NCI-H146 treated with DMSO at 0.1 percent for 48 hours (cell line): Measurements from ENCODE around the gene SFMBT2.

Experiments
- DNase-seq: peaks from one replicate; lab custom pipeline; 2025; ENCODE audit not compliant: unreplicated experiment; lab: John Stamatoyannopoulos, UW

Gene SFMBT2

GRCh38 chr10:7274293-7274692 is 136.5 kb downstream of the SFMBT2 start:
- no peak for DNase-seq

- DNase-seq: no peak
Measured at GRCh38 chr10:7272008-7272407, 138.8 kb downstream of the SFMBT2 start.

- no peak for DNase-seq
Measured at GRCh38 chr10:7269988-7270387, 140.8 kb downstream of the SFMBT2 start.

- DNase-seq: no peak
Measured at GRCh38 chr10:7267142-7267541, 143.7 kb downstream of the SFMBT2 start.

- DNase-seq: no peak
Measured at GRCh38 chr10:7265396-7266123, 145.3 kb downstream of the SFMBT2 start.

- DNase-seq: no peak
Measured at GRCh38 chr10:7264313-7264756, 146.5 kb downstream of the SFMBT2 start.

- no peak for DNase-seq
Measured at GRCh38 chr10:7263616-7264015, 147.2 kb downstream of the SFMBT2 start.

- no peak for DNase-seq
Measured at GRCh38 chr10:7261351-7261750, 149.5 kb downstream of the SFMBT2 start.

GRCh38 chr10:7260912-7261311 is 149.9 kb downstream of the SFMBT2 start:
- no peak for DNase-seq

- DNase-seq: no peak
Measured at GRCh38 chr10:7260412-7260900, 150.4 kb downstream of the SFMBT2 start.

- no peak for DNase-seq
Measured at GRCh38 chr10:7258948-7259523, 151.8 kb downstream of the SFMBT2 start.

- DNase-seq: no peak
Measured at GRCh38 chr10:7255517-7255916, 155.3 kb downstream of the SFMBT2 start.

GRCh38 chr10:7251696-7252465 is 159.0 kb downstream of the SFMBT2 start:
- no peak for DNase-seq

- no peak for DNase-seq
Measured at GRCh38 chr10:7250236-7250635, 160.6 kb downstream of the SFMBT2 start.

GRCh38 chr10:7248585-7249164 is 162.2 kb downstream of the SFMBT2 start:
- no peak for DNase-seq

- DNase-seq: no peak
Measured at GRCh38 chr10:7248148-7248547, 162.7 kb downstream of the SFMBT2 start.

- DNase-seq: no peak
Measured at GRCh38 chr10:7245505-7245904, 165.3 kb downstream of the SFMBT2 start.

GRCh38 chr10:7243873-7244272 is 167.0 kb downstream of the SFMBT2 start:
- DNase-seq: no peak

GRCh38 chr10:7243139-7243538 is 167.7 kb downstream of the SFMBT2 start:
- DNase-seq: no peak

- DNase-seq: no peak
Measured at GRCh38 chr10:7239312-7239985, 171.4 kb downstream of the SFMBT2 start.

GRCh38 chr10:7235376-7235775 is 175.5 kb downstream of the SFMBT2 start:
- no peak for DNase-seq
